ENCODE measurements around the gene CACNB4.

DNA sequence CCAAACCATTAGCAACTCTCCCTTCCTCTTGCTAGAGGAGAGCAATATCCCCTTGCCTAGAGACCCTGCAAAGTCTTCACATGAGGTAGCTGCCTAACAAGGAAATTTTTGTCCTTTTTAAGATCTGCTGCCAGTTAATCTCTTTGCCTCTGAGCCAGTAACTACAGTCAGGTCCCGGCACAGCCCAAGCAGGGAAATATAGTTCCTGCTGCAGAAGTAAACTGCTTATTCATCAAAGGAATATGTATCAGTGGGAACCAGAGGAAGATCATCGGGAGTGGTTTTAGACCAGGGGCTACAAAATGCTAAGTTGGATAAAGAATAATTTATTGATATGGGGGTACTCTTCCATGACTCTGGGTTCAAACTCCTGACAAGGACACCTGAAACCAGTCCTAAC is 30.6 kb downstream of the CACNB4 start:
- TF ChIP-seq CTCF (IDR thresholded peaks at IDR 0.05) (no peak), JUND (IDR thresholded peaks at IDR 0.05) (no peak), RAD21 (IDR thresholded peaks at IDR 0.05; ENCODE audit: low read length) (no peak), MXI1 (IDR thresholded peaks at IDR 0.05; ENCODE audit: low read depth, low read length) (no peak), GATA2 (CRISPR knock-in tag; IDR thresholded peaks at IDR 0.05) (no peak), EZH2phosphoT487 (IDR thresholded peaks at IDR 0.05; ENCODE audit: borderline replicate concordance, low read depth) (no peak), NFIC (IDR thresholded peaks at IDR 0.05; ENCODE audit: borderline replicate concordance) (no peak), YY1 (IDR thresholded peaks at IDR 0.05; ENCODE audit: low read depth) (no peak)
- TF ChIP-seq, protein P1, sequence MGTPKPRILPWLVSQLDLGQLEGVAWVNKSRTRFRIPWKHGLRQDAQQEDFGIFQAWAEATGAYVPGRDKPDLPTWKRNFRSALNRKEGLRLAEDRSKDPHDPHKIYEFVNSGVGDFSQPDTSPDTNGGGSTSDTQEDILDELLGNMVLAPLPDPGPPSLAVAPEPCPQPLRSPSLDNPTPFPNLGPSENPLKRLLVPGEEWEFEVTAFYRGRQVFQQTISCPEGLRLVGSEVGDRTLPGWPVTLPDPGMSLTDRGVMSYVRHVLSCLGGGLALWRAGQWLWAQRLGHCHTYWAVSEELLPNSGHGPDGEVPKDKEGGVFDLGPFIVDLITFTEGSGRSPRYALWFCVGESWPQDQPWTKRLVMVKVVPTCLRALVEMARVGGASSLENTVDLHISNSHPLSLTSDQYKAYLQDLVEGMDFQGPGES (IDR thresholded peaks at IDR 0.05; ENCODE audit: low read depth, low read length) = no peak

Data from SK-N-SH (cell line).